A673 (cell line): Measurements from ENCODE around the gene ARFGAP2.
A peak's percentile ranks its signal among the peaks of the same experiment; 100 is the strongest.

Experiments
- EZH2 ChIP-seq: fragments of 200-600 bp; sonication (generic); IDR thresholded peaks from 2 replicates; pipeline ENCODE4 v1.6.1; 2017; ENCODE audit warnings: borderline replicate concordance, low read depth, mild to moderate bottlenecking, mixed read lengths, antibody characterized with exemption, low read length; ENCODE audit not compliant: poor library complexity, severe bottlenecking
- TF ChIP-seq, protein P1 (sequence below): fragments of 300-800, 200-600 bp; sonication (generic); conservative IDR thresholded peaks from 2 replicates; pipeline ENCODE4 v1.5.1; 2017; ENCODE audit warnings: low read depth, mild to moderate bottlenecking, antibody characterized with exemption, low read length, moderate library complexity, mixed read lengths

DNA sequence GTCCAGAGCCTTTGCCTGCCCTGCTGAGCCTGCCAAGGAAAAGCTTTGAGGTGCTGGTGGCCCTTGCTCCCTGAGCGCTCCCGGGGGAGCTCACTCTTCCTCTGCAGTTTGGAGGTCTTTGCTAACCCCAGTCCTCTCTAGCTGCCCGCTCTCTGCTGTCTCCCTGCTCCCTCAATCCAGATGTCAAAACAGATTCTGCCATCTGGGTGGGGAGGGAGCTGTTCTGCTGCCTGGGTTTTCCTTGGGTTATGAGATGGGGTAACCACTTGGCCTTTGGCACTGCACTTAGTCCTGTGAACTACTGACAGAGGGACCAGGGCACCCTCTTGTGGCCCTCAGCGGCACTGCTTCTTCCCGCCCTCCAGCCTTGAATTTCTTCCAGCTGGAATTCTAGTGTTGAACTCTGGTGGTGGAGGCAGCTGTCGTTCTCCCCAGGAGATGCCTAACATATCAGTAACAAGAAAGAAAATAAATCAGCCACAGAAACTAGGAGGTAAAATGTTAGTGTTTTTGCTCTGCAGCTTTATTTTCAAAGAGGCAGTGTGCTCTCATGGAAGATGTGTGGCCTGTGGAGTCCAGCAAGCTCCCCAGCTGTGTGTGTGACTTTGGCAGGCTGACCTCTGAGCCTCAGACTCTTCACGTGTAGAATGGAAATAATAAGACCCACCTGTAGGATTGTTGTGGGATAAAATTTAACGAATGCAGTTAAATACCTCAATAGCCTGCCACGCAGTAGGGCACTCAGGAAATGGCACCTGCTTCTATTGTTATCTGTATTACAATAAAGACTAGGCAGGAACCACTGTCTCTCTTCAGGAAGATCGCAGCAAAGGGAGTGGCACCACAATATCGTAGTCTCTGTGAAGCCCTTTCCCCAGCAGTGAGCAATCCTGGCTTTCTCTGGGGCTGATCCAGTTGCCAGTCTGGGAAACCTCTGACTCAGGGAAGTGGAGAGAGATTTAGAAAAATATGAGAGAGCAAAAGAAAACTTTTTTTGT, 23.4 kb downstream of the ARFGAP2 start:
- TF ChIP-seq, protein P1, sequence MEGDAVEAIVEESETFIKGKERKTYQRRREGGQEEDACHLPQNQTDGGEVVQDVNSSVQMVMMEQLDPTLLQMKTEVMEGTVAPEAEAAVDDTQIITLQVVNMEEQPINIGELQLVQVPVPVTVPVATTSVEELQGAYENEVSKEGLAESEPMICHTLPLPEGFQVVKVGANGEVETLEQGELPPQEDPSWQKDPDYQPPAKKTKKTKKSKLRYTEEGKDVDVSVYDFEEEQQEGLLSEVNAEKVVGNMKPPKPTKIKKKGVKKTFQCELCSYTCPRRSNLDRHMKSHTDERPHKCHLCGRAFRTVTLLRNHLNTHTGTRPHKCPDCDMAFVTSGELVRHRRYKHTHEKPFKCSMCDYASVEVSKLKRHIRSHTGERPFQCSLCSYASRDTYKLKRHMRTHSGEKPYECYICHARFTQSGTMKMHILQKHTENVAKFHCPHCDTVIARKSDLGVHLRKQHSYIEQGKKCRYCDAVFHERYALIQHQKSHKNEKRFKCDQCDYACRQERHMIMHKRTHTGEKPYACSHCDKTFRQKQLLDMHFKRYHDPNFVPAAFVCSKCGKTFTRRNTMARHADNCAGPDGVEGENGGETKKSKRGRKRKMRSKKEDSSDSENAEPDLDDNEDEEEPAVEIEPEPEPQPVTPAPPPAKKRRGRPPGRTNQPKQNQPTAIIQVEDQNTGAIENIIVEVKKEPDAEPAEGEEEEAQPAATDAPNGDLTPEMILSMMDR: peak; percentile 100
- TF ChIP-seq EZH2: no peak
